ENCODE measurements around the gene CYP27C1. TPM values are rescaled to one million over a fixed set of nuclear protein-coding genes. Genes with fewer than 3 reads are reported as not detected.

The CYP27C1 gene
- total and polyA plus RNA-seq, 2 of the 13 experiments (the other 11 are each of a cell fraction or from before 2014, with no cell fraction given) = not detected

- FAIRE-seq (no peak), DNase-seq (ENCODE audit: low spot score) (no peak), ATAC-seq (peak; percentile 26)
- peaks cover 28% of the 10 kb centered on the region for H3K4me1 ChIP-seq (ENCODE audit: insufficient read depth, low read length)
- peaks cover 5 to 19% of the 10 kb centered on the region in 2 experiments; a peak in 4 of 5 replicates for H3K27me3 ChIP-seq (ENCODE audit: control insufficient read depth in 1 of 2, insufficient read depth in 2 of 2, low read length in 2 of 2)
- no TSS peak for BruUV-seq (replicated peaks)
- H3K27ac ChIP-seq (ENCODE audit: extremely low read length, insufficient read depth, low read length) = no peak overlapping the region
- CTCF ChIA-PET (ENCODE audit: low intra/inter-chr PET ratio, low total read pairs) = no interaction called here
- WGBS (ENCODE audit: low lambda C conversion rate) = 3% methylated on average over 5 of the region's 9 CpGs
- peak overlapping the region in 1 of 3 experiments; percentile 23; a peak in 2 of 6 replicates for H3K4me3 ChIP-seq (replicated peaks in 1 of 3; ENCODE audit: insufficient read depth in 1 of 3, low read depth in 2 of 3, low read length in 3 of 3)
- H3K36me3 ChIP-seq (replicated peaks in 1 of 2; ENCODE audit: control insufficient read depth in 1 of 2, insufficient read depth in 2 of 2, low read length in 2 of 2) = no peaks in the 10 kb centered on the region
- TF ChIP-seq ZNF354B (CRISPR knock-in tag; IDR thresholded peaks at IDR 0.05) = no peak
- no peak for TF ChIP-seq ELF4 (CRISPR knock-in tag; IDR thresholded peaks at IDR 0.05; ENCODE audit: borderline replicate concordance)
- TF ChIP-seq YY1 (IDR thresholded peaks at IDR 0.05; ENCODE audit: insufficient read depth, insufficient replicate concordance, low read depth, low read length) = no peak
- TF ChIP-seq XRCC5 (optimal IDR thresholded peaks at IDR 0.05; ENCODE audit: low read length) = no peak
- no peak for TF ChIP-seq SRSF1 (optimal IDR thresholded peaks at IDR 0.05; ENCODE audit: low read depth, low read length)
- TF ChIP-seq ATRX (CRISPR knock-in tag; IDR thresholded peaks at IDR 0.05; ENCODE audit: borderline replicate concordance) = no peak
- TF ChIP-seq HOXA5 (CRISPR knock-in tag; IDR thresholded peaks at IDR 0.05) = no peak
- no peak for TF ChIP-seq ZNF670 (CRISPR knock-in tag; IDR thresholded peaks at IDR 0.05; ENCODE audit: borderline replicate concordance)
- no peak for TF ChIP-seq ELF3 (CRISPR knock-in tag; IDR thresholded peaks at IDR 0.05)
- no peak for TF ChIP-seq ZNF3 (CRISPR knock-in tag; IDR thresholded peaks at IDR 0.05)
- no peak for TF ChIP-seq MTA1 (CRISPR knock-in tag; IDR thresholded peaks at IDR 0.05; ENCODE audit: borderline replicate concordance)
- TF ChIP-seq FOXC1 (CRISPR knock-in tag; IDR thresholded peaks at IDR 0.05; ENCODE audit: borderline replicate concordance) = no peak
- no peak for TF ChIP-seq KIAA2018 (CRISPR knock-in tag; IDR thresholded peaks at IDR 0.05; ENCODE audit: borderline replicate concordance)
- no peak for TF ChIP-seq PRMT3 (CRISPR knock-in tag; IDR thresholded peaks at IDR 0.05; ENCODE audit: borderline replicate concordance, low read depth)
- TF ChIP-seq, protein P1, sequence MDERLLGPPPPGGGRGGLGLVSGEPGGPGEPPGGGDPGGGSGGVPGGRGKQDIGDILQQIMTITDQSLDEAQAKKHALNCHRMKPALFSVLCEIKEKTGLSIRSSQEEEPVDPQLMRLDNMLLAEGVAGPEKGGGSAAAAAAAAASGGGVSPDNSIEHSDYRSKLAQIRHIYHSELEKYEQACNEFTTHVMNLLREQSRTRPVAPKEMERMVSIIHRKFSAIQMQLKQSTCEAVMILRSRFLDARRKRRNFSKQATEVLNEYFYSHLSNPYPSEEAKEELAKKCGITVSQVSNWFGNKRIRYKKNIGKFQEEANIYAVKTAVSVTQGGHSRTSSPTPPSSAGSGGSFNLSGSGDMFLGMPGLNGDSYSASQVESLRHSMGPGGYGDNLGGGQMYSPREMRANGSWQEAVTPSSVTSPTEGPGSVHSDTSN (CRISPR knock-in tag; IDR thresholded peaks at IDR 0.05) = no peak
- no peaks in the 10 kb centered on the region for H4K20me1 ChIP-seq (ENCODE audit: insufficient read depth, low read length)
- no peak overlapping the region for H3K9ac ChIP-seq (ENCODE audit: insufficient read depth, low read depth, low read length)
- H3K9me3 ChIP-seq (ENCODE audit: low read length) = peaks cover 5% of the 10 kb centered on the region; the same call in 1 of the 2 replicates
- POLR2A ChIA-PET = no interaction called here
- no peak overlapping the region for H2AFZ ChIP-seq (ENCODE audit: low read length)
- in situ Hi-C loops (cut with HindIII; ENCODE audit: extremely low pct_ligation_motif_present, low pct_unique_long_range_greater_than_20kb) = no loop called here
- intact Hi-C loops (cut with micrococcal nuclease; ENCODE audit: unreplicated experiment) = no loop called here
- H3K79me2 ChIP-seq (ENCODE audit: insufficient read depth, low read length) = no peaks in the 10 kb centered on the region
- H3K4me2 ChIP-seq (ENCODE audit: low read depth, low read length) = peak overlapping the region; percentile 60
Measured at GRCh38 chr2:127226132-127226519, 6.0 kb upstream of the CYP27C1 start.

Measured in HepG2 (cell line).